K562 (cell line): ENCODE results near the gene LRRC3. TPM values are rescaled to one million over a fixed set of nuclear protein-coding genes. Genes with fewer than 3 reads are reported as not detected.

Experiments
- ATAC-seq: fragments of 200-7000 bp; cut with Tn5 transposase; 3 replicates; pipeline ENCODE4 v1.9.1; 2020; ENCODE audit warnings: moderate library complexity
- BruUV-seq: library from RNA; stranded (reverse); fragments of 400-500 nt; replicated peaks from 2 replicates; lab custom pipeline; 2021; lab: Mats Ljungman, UMichigan
- CTCF ChIA-PET: fragments of 300-600 bp; formaldehyde crosslinking; extraction: SDS; loops from one replicate; lab custom pipeline; 2021; ENCODE audit warnings: low intra/inter-chr PET ratio; lab: Yijun Ruan, JAX
- POLR2A ChIA-PET: fragments of 300-600, 350-650 bp; sonication (Branson Sonifier 250); formaldehyde crosslinking; extraction: SDS; loops from one replicate; lab custom pipeline; 2021; ENCODE audit warnings: antibody characterized with exemption, inconsistent platforms; lab: Yijun Ruan, JAX
- DNase-seq, 4 experiments: peaks; one replicate each; pipeline versions ENCODE4 v3.0.0 to v3.0.0-alpha.2; 2011 to 2018; ENCODE audit warnings: low spot score in 3 of 4, mixed read lengths in 3 of 4; ENCODE audit errors: extremely low read depth in 1 of 4
- FAIRE-seq: peaks from 2 replicates; lab custom pipeline; 2011; peaks lifted over from hg19 to GRCh38; lab: Jason Lieb, UNC
- H2AFZ ChIP-seq: 2 replicates; pipeline ENCODE4 v1.6.0; 2011; ENCODE audit warnings: low read depth, low read length, control low read depth, inconsistent platforms
- H3K27ac ChIP-seq: fragments of 200-600 bp; 3 replicates; pipeline ENCODE4 v1.8.0; 2011; ENCODE audit warnings: low read depth, mild to moderate bottlenecking, control low read depth, inconsistent platforms, low read length, moderate library complexity, mixed read lengths; ENCODE audit errors: extremely low read depth
- H3K27me3 ChIP-seq, 2 experiments: fragments of 300-600 bp in 1 of 2; 2 replicates in 1 of 2; 3 replicates in 1 of 2; pipeline versions ENCODE4 v1.6.0 to v1.8.0; 2011; ENCODE audit warnings: inconsistent platforms in 2 of 2, low read length in 2 of 2, mild to moderate bottlenecking in 1 of 2, mixed read lengths in 1 of 2, moderate library complexity in 1 of 2; ENCODE audit not compliant: control insufficient read depth in 2 of 2, insufficient read depth in 2 of 2
- H3K36me3 ChIP-seq: fragments of 300-600 bp; 3 replicates; pipeline ENCODE4 v1.8.0; 2011; ENCODE audit warnings: mild to moderate bottlenecking, low read length, inconsistent platforms; ENCODE audit not compliant: control insufficient read depth, insufficient read depth
- H3K4me1 ChIP-seq, 2 experiments: fragments of 200-600 bp in 1 of 2; replicated peaks in 1 of 2; 2 replicates in 1 of 2; 3 replicates in 1 of 2; pipeline versions ENCODE4 v1.5.1 to v1.8.0; 2011; ENCODE audit warnings: inconsistent platforms in 2 of 2, low read length in 2 of 2, mild to moderate bottlenecking in 1 of 2, mixed read lengths in 1 of 2, moderate library complexity in 1 of 2; ENCODE audit not compliant: control insufficient read depth in 2 of 2, insufficient read depth in 2 of 2
- H3K4me2 ChIP-seq: 2 replicates; pipeline ENCODE4 v1.6.1; 2011; ENCODE audit warnings: low read length, control low read depth, inconsistent platforms, mixed read lengths; ENCODE audit not compliant: insufficient read depth
- H3K4me3 ChIP-seq: fragments of 200-600 bp; sonication (generic), shearing (Covaris generic); 2 replicates; pipeline ENCODE4 v1.5.1; 2016; ENCODE audit warnings: control low read depth, inconsistent platforms
- H3K79me2 ChIP-seq: fragments of 200-600 bp; 3 replicates; pipeline ENCODE4 v1.8.0; 2011; ENCODE audit warnings: low read length, inconsistent platforms; ENCODE audit not compliant: control insufficient read depth, insufficient read depth
- H3K9ac ChIP-seq, 2 experiments: 2 replicates each; pipeline versions ENCODE4 v1.6.0 to v1.6.1; 2011; ENCODE audit warnings: low read depth in 2 of 2, low read length in 2 of 2, control low read depth in 1 of 2, inconsistent platforms in 1 of 2, mild to moderate bottlenecking in 1 of 2, mixed read lengths in 1 of 2; ENCODE audit not compliant: insufficient read depth in 1 of 2
- H3K9me1 ChIP-seq: one replicate; pipeline ENCODE4 v1.6.0; 2011; ENCODE audit warnings: inconsistent platforms, mild to moderate bottlenecking, low read length, moderate library complexity; ENCODE audit not compliant: control insufficient read depth, insufficient read depth
- H3K9me3 ChIP-seq: replicated peaks from 2 replicates; pipeline ENCODE4 v1.5.1; 2011; ENCODE audit warnings: low read depth, low read length, inconsistent platforms; ENCODE audit not compliant: control insufficient read depth, insufficient read depth
- H4K20me1 ChIP-seq: replicated peaks from 2 replicates; pipeline ENCODE4 v1.6.1; 2011; ENCODE audit warnings: low read length, inconsistent platforms, mixed read lengths; ENCODE audit not compliant: control insufficient read depth, insufficient read depth
- E2F1 ChIP-seq: sonication (generic); formaldehyde crosslinking; IDR thresholded peaks from 2 replicates; pipeline ENCODE4 v1.8.1; 2023; ENCODE audit warnings: mild to moderate bottlenecking, missing genetic modification reagents, moderate library complexity
- ETV1 ChIP-seq: fragments of 450-650 bp; conservative IDR thresholded peaks from 2 replicates; pipeline ENCODE4 v1.6.1; 2016; ENCODE audit warnings: missing genetic modification characterization, control low read depth, low read depth, missing compliant biosample characterization
- NR2C2 ChIP-seq, 2 experiments: fragments of 200-800 bp in 1 of 2; sonication (Bioruptor generic) in 1 of 2; sonication (generic) in 1 of 2; formaldehyde crosslinking in 1 of 2; IDR thresholded peaks; 2 replicates each; pipeline versions ENCODE4 v1.6.1 to v1.8.0; 2016 to 2022; ENCODE audit warnings: mild to moderate bottlenecking in 1 of 2, missing compliant biosample characterization in 1 of 2, missing genetic modification characterization in 1 of 2, missing genetic modification reagents in 1 of 2
- PBX2 ChIP-seq, 2 experiments: IDR thresholded peaks in 1 of 2; conservative IDR thresholded peaks in 1 of 2; 2 replicates each; pipeline ENCODE4 v1.6.1; 2016; ENCODE audit warnings: low read depth in 2 of 2, mild to moderate bottlenecking in 1 of 2, missing compliant biosample characterization in 1 of 2, missing genetic modification characterization in 1 of 2, moderate library complexity in 1 of 2
- WGBS: fragments of 100-300 bp; shearing (Covaris generic); methylation state at CpG from one replicate; pipeline ENCODE4 v1.1.6; 2016; ENCODE audit warnings: low coverage, mixed read lengths; ENCODE audit not compliant: insufficient coverage; ENCODE audit errors: missing lambda C conversion rate; 5-methylcytosine and 5-hydroxymethylcytosine counted together
- in situ Hi-C: fragments of 300-500 bp; cut with MboI; formaldehyde crosslinking; loops from 4 replicates; pipeline ENCODE4 v1.15.0; 2018; ENCODE audit warnings: inconsistent platforms, mixed read lengths
- intact Hi-C: fragments of 100-400 bp; cut with micrococcal nuclease; formaldehyde crosslinking; loops from 2 replicates; pipeline ENCODE4 v1.14.2; 2022
- polyA plus RNA-seq, 8 experiments: library from polyadenylated mRNA; depleted of rRNA in 4 of 8; stranded (reverse) in 5 of 8; unstranded in 3 of 8; fragments of >200 nt; fragmentation: Nextera tagmentation in 2 of 8; fragmentation: Illumina TruSeq in 1 of 8; extraction: Ambion mirVana in 2 of 8; extraction: Trizol in 1 of 8; gene quantifications; 2 replicates each; pipeline versions ENCODE4 v1.2.1 to v1.2.3, GENCODE V29; 2011 to 2014; ENCODE audit warnings: inconsistent platforms in 1 of 8, missing spikeins in 1 of 8
- total RNA-seq, 7 experiments: library from RNA; depleted of rRNA in 6 of 7; stranded (reverse); fragments of >200 nt in 6 of 7; fragmentation: Illumina TruSeq in 2 of 7; extraction: Trizol in 2 of 7; gene quantifications; 2 replicates each; pipeline versions ENCODE4 v1.2.1 to v1.2.3, GENCODE V29; 2011 to 2021; ENCODE audit warnings: low replicate concordance in 1 of 7

Gene LRRC3
- total and polyA plus RNA-seq, 9 of the 15 experiments (the other 6 are each of a cell fraction or from before 2014, with no cell fraction given): 0.04 TPM; not detected in 7

GRCh38 chr21:44459712-44460440 lies 4.6 kb downstream of the LRRC3 start:
- DNase-seq: no peak
- no TSS peak for BruUV-seq
- H3K4me2 ChIP-seq: no peak overlapping the region
- H3K9me3 ChIP-seq: no peaks in the 10 kb centered on the region
- ChIA-PET POLR2A (no interaction called here), CTCF (no interaction called here)
- no peaks in the 10 kb centered on the region for H3K36me3 ChIP-seq
- peaks cover 32 to 83% of the 10 kb centered on the region in 2 experiments for H3K27me3 ChIP-seq
- intact Hi-C loops (no loop called here), in situ Hi-C loops (no loop called here)
- no peak overlapping the region for H3K4me3 ChIP-seq
- H4K20me1 ChIP-seq: peaks cover 7% of the 10 kb centered on the region; the same call in 1 of the 2 replicates
- H3K27ac ChIP-seq: no peak overlapping the region
- no peak for ATAC-seq
- H3K9ac ChIP-seq: no peak overlapping the region; a peak in 1 of 4 replicates
- no peak overlapping the region for H2AFZ ChIP-seq
- H3K4me1 ChIP-seq: peaks cover 0 to 37% of the 10 kb centered on the region in 2 experiments; a peak in 1 of 5 replicates
- no peaks in the 10 kb centered on the region for H3K79me2 ChIP-seq
- TF ChIP-seq ETV1 (tag): no peak
- no peak for TF ChIP-seq NR2C2 (CRISPR knock-in tag; IDR thresholded peaks at IDR 0.05)
- no peak for TF ChIP-seq NR2C2 (tag; IDR thresholded peaks at IDR 0.05)
- no peak for TF ChIP-seq E2F1
- TF ChIP-seq PBX2 (CRISPR knock-in tag; IDR thresholded peaks at IDR 0.05; ENCODE audit: low read depth): no peak
- TF ChIP-seq PBX2 (tag; conservative IDR thresholded peaks at IDR 0.05; ENCODE audit: low read depth): no peak
- no peaks in the 10 kb centered on the region for H3K9me1 ChIP-seq
- WGBS: 2% methylated on average over 14 of the region's 14 CpGs
- no peak for FAIRE-seq
